Astrocyte of the cerebellum (primary cell): ENCODE results near the gene CNTN5.

Source experiments
- DNase-seq: peaks from one replicate; pipeline ENCODE4 v3.0.0-alpha.2; 2011; ENCODE audit warnings: low read depth
- H3K4me3 ChIP-seq: 2 replicates; pipeline ENCODE4 v1.5.1; 2011; ENCODE audit warnings: mild to moderate bottlenecking, low read depth, low read length, moderate library complexity
- in situ Hi-C: cut with HindIII; loops from 2 replicates; pipeline ENCODE4 v1.10.0; 2017; ENCODE audit warnings: low sequenced_read_pairs
- TF ChIP-seq, protein P1 (sequence below): IDR thresholded peaks from 2 replicates; pipeline ENCODE4 v1.5.1; 2012; ENCODE audit warnings: low read length, low read depth, moderate library complexity, mild to moderate bottlenecking; ENCODE audit errors: missing control alignments

Gene CNTN5

DNA sequence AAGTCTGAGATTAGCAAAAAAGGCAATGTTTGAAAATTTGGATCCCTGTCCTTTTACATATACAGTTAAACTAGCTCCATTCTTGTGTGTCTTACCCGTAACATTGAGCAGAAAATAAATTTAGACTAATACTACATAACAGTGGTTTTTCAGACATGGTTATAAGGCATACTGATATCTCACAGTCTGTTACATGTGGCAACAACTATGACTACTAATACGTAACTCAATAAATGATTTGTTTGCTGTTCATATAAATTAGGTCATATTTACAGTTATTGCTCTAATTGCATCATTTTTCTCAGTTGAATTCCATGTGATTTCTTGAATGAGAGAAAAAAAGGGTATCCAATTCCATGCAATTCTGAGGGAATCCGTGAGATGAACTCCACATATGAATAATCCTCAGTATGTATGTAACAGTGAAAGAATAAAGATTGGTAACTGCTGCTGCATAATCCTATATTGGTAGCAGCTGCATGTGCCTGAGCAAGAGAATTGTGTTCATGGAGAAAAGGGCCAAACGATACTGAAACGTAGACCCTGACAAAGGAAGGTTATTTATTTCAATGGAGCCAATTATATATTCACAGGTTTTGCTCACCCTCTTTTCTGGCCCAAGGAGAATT lies 1275.4 kb downstream of the CNTN5 start:
- H3K4me3 ChIP-seq, result no peak overlapping the region
- no peak for DNase-seq
- TF ChIP-seq, protein P1, sequence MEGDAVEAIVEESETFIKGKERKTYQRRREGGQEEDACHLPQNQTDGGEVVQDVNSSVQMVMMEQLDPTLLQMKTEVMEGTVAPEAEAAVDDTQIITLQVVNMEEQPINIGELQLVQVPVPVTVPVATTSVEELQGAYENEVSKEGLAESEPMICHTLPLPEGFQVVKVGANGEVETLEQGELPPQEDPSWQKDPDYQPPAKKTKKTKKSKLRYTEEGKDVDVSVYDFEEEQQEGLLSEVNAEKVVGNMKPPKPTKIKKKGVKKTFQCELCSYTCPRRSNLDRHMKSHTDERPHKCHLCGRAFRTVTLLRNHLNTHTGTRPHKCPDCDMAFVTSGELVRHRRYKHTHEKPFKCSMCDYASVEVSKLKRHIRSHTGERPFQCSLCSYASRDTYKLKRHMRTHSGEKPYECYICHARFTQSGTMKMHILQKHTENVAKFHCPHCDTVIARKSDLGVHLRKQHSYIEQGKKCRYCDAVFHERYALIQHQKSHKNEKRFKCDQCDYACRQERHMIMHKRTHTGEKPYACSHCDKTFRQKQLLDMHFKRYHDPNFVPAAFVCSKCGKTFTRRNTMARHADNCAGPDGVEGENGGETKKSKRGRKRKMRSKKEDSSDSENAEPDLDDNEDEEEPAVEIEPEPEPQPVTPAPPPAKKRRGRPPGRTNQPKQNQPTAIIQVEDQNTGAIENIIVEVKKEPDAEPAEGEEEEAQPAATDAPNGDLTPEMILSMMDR, result no peak
- in situ Hi-C loops, result no loop called here

DNA sequence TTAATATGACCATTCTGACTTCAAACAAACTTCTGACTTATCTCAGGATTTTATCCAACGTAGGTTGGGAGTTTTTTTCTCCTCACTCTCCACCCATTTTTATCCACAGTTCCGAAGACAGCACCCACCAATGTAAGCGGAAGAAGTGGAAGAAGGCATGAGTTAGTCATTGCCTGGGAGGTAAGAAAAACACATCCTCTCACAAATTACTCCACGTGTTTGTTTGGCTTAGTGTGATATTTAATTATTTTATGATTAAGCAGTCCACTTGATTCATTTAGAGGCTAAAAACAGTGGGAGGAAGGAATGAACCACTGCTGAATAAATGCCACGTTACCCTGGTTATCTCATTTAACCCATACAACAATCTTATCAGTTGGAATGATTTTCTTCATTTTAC lies 1276.8 kb downstream of the CNTN5 start:
- no peak for DNase-seq
- in situ Hi-C loops, result no loop called here
- TF ChIP-seq, protein P1, result no peak

DNA sequence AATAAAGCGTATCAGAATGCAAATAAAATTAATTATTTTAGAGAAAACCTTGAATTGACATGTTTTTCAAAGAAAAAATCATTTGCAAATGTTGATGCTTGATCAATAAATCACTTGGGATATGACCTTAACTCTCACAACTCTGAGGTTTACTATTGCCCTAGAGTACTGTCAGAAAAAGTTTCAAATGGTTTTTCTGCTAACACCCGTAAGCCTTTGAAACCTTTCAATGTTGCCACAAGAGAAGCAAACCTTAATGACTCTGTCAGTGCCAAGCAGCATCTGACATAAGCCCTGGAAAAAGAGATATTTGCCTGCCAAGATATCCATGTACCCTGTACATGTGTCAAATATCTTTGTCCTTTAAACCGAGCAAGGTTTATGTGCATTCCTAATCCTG lies 1282.1 kb downstream of the CNTN5 start:
- in situ Hi-C loops, result no loop called here
- no peak for DNase-seq
- TF ChIP-seq, protein P1, result no peak
- H3K4me3 ChIP-seq, result no peak overlapping the region

More for the DNA sequence above, 1276.8 kb downstream of the CNTN5 start:
- no peak overlapping the region for H3K4me3 ChIP-seq

DNA sequence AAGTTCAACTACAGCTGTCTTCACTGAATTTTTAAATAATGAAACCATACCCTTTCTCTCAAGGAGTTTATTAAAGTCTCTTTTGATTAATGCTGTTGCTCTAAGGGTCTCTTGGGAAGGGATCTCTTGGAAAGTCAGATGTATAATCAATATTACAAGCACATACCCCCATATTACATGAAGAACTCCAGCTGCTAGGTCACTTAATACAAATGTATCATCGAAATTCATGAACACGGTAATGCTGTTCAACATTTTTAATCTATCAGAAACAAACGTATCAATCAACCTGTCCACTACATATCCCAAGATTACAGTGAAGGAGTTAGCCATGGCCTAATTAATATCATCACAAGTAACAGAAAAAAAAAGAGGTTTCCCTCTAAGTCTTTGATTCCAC lies 1283.1 kb downstream of the CNTN5 start:
- H3K4me3 ChIP-seq, result no peak overlapping the region
- TF ChIP-seq, protein P1, result no peak
- DNase-seq, result no peak
- in situ Hi-C loops, result no loop called here

DNA sequence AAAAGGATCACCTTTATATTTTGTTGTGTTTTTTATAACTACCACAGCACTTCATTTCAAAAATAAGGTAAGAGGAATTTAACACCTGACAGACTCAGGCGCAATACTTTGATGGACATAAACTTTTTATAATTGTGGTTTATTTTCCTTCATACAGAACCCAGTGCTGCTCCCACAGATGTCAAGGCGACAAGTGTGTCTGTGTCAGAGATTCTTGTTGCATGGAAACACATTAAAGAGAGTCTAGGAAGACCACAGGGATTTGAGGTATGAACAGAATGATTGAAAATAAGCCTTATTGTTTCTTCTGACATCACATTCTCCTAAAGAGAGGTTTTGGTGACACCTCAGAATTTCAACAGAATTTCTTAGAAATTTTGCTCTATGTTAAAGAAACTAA lies 1287.5 kb downstream of the CNTN5 start:
- in situ Hi-C loops, result no loop called here
- H3K4me3 ChIP-seq, result no peak overlapping the region
- DNase-seq, result no peak
- TF ChIP-seq, protein P1, result no peak

DNA sequence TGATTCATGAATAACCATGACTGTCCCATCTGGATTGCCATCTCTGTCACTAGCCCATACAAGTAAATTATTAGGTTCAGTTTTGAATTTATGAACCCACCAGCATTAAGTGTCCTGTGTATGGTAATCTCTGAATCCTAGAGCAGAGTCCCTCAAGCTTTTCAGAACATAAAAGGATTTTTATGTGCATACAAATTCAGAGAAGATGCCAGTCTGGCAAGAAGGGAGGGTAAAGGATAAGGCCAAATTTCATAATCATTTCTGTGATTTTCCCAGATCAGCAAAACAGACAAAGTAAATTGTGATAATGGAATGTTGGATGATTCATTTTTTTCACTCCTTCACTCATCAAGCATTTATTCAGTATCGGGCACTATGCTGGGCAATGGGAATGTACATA lies 1295.2 kb downstream of the CNTN5 start:
- no peak overlapping the region for H3K4me3 ChIP-seq
- TF ChIP-seq, protein P1, result no peak
- DNase-seq, result no peak
- in situ Hi-C loops, result no loop called here

DNA sequence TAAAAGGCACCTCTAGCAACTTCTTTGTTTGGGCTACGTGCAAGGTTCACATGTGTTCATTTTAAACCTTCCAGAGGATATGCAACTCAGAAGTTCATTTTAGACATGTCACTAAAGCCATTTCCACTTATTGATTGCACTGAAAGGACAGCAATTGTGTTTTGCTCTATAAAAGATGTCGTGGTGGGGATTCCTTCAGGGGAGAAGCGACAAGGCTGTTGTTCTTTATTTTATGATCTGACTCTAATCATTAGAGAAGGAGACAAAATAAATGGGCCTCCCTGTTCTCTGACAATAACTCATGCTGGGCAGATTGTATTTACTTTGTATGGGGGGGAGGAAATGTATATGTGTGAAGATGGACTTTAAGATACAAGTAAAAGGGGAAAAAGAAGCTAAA lies 1296.2 kb downstream of the CNTN5 start:
- TF ChIP-seq, protein P1, result no peak
- no peak overlapping the region for H3K4me3 ChIP-seq
- DNase-seq, result no peak
- in situ Hi-C loops, result no loop called here
